Prostate gland (tissue), 2 donors: ENCODE data around the gene LMNTD1.

Experiments
- POLR2AphosphoS5 ChIP-seq: sonication (generic); formaldehyde crosslinking; IDR thresholded peaks from one replicate; pipeline ENCODE4 v1.6.1; 2017; ENCODE audit warnings: antibody characterized with exemption
- TF ChIP-seq, protein P1 (sequence below), 4 experiments: fragments of 200-600 bp in 2 of 4; fragments of 450-650 bp in 2 of 4; sonication (generic) in 2 of 4; IDR thresholded peaks; 1 replicate in 3 of 4; 2 replicates in 1 of 4; pipeline ENCODE4 v1.5.1; 2016 to 2019; ENCODE audit warnings: antibody characterized with exemption in 4 of 4, mild to moderate bottlenecking in 2 of 4, moderate library complexity in 2 of 4

DNA sequence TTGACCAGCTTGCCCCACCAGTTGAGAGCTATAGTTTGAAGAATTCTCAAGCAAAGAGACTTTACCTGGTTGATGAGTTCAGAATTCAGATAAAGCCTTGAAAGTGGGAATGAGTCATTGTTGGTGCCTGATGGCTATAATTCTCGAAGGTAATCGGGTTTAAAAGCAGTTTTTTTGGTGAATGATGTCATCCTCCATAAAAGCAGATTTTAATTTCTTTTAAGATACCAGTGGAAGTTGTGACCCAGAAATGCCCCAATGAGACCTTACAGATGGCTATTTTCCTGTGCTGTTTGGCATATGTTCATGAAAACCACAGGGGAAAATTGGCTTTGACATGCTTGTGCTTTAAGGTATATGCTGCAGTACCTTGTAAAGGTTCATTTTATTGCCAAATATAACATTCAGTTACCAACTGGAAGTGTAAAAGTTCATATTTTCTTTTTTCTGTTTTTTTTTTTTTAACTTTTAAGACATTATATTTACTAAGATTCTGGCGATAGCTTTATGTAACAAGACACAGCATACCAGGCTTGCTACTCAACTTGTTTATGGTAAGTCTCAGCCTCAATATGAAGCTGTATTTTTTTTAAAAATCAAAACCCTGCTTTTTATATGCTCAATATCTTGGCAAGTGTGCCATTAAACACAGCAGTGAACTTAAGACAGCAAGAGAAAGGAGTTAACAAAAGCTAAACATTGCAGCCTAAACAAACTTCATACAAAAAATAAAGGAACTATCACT lies 119.3 kb downstream of the LMNTD1 start:
- no peak for TF ChIP-seq POLR2AphosphoS5
- TF ChIP-seq, protein P1, sequence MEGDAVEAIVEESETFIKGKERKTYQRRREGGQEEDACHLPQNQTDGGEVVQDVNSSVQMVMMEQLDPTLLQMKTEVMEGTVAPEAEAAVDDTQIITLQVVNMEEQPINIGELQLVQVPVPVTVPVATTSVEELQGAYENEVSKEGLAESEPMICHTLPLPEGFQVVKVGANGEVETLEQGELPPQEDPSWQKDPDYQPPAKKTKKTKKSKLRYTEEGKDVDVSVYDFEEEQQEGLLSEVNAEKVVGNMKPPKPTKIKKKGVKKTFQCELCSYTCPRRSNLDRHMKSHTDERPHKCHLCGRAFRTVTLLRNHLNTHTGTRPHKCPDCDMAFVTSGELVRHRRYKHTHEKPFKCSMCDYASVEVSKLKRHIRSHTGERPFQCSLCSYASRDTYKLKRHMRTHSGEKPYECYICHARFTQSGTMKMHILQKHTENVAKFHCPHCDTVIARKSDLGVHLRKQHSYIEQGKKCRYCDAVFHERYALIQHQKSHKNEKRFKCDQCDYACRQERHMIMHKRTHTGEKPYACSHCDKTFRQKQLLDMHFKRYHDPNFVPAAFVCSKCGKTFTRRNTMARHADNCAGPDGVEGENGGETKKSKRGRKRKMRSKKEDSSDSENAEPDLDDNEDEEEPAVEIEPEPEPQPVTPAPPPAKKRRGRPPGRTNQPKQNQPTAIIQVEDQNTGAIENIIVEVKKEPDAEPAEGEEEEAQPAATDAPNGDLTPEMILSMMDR (IDR thresholded peaks at IDR 0.05), result no peak
